Kasumi-1 (cell line): Measurements from ENCODE around the gene ZNF750.

Source experiments
- DNase-seq, 2 experiments: peaks; one replicate each; lab custom pipeline; 2025; lab: John Stamatoyannopoulos, UW

The ZNF750 gene

DNA sequence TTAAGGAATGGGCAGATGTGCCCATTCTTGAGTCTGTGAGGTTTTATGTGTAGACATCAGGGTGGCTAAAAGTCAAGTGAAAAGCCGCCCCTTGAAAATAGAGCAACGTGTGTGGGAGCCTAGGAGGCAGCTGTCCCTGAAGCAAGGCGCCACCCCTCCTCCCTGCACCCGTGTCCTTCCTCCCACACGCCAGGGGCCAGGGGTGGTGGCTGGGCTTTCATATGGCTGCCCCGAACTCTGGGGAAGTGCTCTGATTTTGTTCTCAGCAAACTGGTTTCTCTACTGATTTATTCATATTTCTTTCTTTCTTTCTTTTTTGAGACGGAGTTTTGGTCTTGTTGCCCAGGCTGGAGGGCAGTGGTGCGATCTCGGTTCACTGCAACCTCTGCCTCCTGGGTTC is 4.7 kb downstream of the ZNF750 start:
- peak; percentile 22 to 30 for DNase-seq

DNA sequence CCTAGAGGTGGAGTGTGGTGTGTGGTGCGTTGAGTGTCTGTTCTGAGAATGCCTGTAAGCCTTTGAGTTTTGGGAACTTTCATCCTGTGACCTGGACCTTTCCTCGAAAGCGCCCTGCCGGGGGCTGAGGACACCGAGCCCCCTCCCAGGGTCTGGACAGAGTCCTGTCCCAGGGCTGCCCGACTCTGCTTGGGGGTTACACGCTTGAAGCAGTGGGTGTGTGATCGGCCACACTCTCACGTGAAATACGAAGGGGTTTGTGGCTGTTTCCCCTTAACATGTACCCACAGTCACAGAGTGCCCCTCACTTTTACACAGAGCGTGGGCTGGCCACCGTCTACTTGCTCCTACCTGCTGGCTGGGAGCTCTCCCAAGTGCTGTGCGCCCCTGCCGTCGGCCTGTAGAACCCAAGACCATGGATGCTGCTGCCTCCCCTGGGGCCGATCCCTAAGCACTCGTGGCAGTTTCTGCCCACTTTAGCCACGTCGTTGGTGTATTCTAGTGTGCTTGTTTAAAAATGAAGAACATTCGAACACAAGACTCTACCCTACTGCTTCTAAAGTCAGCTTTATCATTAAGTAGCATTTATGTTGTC is 6.8 kb downstream of the ZNF750 start:
- no peak for DNase-seq

DNA sequence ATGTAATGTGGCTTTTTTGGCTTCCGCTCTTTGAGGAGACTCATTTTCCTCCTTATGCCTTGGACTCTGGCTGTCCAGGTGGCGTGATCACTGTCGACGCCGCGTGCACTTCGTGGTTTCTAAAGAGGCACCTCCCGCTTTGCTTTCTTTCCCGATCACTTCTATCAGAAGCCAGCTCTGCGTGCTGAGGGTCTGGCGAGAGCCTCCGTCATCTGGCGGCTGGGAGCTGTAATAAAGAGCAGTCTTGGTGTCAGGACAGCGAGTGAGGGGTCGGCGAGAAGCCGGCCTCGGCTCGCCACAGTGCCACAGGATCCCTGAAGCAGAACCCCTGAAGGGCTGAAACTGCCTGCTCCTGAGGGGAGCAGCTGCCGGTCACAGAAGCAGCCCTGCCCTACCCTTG is 7.4 kb downstream of the ZNF750 start:
- DNase-seq: no peak

DNA sequence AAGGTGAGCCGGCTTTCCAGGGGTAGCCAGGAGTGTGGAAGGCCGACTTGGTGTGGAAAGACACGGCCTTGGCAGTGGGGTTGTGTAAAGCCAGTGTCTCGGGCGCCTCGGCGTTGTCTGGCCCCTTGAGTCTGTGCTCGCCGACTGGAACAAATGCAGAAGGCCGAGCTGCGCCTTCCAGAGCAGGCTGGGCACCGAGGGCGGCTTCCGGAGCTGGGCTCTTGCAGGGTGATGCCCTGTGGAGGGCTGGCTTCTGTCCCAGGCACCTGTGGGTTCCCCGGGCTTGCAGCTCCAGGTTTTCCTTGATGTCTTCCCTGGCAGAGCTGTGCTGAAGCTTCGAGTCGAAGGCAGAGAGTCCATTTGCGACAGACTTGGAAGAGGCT is 8.0 kb downstream of the ZNF750 start:
- DNase-seq: no peak

DNA sequence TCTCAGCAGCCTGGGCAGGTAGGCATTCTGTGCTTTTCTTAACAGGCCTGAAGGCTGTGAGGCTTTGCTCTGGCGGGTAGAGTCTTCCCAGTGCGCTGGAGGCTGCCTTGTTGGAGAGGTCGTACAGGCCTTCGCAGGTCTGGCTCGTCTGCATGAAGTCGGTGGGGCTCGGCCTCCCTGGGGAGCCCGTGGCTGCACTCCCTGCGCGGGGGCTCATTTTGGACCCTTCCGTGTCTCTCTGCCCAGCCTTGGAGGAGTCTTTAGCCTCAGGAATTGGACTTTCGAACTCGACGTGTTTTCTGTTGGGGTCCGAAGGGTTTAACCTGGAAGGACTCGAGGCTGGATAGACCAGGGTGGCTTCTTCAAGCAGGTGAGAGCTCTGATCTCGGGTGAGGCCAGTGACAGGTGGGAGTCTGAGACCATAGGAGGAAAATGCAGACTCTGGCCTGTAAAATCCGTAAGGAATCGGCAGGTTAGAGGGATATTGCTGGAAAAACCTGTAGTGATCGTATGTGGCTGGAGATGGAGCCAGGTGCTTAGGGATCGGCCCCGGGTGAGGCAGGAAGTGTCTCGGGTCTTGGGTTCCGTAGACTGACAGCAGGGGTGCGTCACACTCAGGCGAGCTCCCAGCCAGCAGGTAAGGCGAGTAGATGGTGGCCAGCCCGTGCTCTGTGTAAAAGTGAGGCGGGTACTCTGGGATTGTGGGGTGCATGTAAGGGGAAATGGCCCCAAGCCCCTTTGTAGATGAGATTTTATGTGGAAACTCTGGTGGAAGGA is 8.6 kb downstream of the ZNF750 start:
- DNase-seq: no peak

DNA sequence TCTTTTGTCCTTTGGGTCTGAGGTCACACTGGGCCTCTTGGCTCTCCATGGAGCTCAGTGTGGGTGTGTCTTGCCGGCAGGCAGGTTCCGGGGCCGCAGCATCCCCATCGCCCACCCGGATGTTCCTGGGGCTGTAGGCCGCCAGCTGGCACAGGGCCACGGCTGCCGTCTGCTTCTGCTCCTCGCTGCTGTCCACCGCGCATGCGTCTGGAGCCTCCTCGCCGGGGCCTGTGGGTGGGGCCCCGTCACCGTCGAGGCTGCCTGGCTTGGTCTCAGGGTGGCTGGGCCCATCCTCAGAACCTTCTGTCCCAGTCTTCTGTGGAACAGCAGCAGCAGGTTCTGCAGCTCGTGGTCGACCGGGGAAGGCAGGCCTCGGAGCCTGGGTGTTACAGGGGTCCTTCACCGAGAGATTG is 9.6 kb downstream of the ZNF750 start:
- no peak for DNase-seq

DNA sequence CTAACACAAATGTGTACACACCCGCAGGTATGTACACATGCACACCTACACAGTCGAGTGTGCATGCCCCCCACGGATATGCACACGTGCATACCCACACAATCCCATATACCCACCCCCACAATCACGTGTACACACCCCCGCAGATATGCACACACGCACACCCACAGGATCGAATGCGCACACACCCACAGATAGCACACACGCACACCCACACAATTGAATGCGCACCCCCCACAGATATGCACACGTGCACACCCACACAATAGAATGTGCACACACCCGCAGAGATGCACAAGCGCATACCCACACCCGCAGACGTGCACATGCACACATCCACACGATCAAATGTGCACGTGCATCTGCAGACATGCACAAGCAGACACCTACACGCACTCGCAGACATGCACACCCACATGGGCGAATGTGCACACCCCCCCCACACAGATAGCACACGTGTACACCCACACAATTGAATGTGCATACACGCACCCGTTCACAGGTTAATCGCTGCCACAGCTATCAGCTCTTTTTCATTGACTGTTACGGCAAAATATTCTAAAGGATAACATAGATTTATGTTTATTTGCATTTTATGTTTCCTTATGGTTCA is 10.8 kb downstream of the ZNF750 start:
- no peak for DNase-seq

DNA sequence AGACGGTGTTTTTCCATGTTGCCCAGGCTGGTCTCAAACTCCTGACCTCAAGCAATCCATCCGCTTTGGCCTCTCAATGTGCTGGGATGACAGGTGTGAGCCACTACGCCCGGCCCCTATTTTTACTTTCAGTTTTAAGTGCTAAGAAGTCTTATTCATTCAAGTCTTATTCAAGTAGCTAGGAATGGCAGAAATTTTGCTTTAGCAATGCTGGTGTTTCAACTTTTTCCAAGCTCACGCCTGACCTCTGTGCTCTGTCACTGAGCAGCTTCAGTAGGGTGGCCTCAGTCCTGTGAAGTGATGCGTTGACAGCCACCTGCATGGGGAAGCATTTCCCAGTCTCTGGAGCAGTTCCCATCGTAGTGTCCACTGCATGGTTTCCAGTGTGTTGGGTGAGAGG is 12.9 kb downstream of the ZNF750 start:
- DNase-seq: no peak

DNA sequence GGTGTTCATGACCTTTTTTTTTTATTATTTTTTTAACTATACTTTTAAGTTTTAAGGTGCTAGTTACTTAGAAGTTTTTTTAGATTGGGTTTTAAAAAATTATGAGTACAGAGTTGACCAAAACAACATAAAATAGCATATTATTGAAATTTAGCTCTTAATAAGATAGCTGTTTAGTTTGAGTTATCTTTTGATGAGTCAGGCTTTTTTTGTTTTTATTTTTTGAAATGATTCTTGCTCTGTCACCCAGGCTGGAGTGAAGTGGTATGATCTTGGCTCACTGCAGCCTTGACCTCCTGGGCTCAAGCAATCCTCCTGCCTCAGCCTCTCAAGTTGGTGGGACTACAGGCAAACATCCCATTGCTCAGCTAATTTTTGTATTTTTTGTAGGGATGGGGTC is 13.6 kb downstream of the ZNF750 start:
- no peak for DNase-seq

DNA sequence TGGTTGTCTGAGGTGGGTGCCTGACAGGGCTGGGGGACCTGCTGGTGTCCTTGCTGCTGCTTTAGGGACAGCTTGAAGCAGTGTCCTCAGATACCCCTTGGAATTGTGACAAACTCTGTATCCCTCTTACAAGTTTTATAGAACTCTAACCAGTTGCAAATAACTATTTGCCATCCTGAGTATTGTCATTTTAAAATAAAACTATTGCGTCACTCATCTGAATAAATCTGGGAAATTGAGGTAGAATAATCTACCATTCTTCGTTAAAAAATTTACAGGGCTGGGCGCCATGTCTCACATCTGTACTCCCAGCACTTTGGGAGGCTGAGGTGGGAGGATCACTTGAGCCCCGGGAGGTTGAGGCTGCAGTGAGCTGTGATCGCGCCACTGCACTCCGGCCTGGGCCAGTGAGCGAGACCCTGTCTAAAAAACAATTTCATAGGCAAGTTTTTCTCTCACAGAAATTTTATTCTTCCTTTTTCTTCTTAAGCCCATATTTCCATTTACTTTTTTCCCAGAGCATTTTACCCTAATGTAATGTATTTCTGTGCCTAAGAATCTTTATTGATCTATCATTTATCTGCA is 14.2 kb downstream of the ZNF750 start:
- no peak for DNase-seq

DNA sequence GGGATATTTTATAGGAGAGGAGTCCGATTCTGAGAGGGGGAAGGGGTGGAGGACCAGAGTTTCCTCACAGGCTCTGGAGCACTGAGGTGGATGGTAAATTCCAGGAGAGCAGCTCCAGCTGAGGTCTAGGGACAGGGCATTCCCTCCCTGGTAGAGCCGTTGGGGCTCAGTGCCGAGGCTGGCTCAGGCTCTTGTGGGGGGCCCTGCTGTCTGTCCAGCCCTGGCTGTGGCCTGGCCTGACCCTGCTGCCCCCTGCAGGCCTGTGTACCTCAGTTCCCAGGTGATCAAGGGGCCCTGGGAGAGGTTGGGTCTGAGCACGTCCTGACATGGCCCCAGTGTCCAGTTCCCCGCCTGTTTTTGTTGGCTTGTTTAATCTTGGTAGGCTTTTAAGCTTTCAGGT is 16.8 kb downstream of the ZNF750 start:
- DNase-seq: no peak

DNA sequence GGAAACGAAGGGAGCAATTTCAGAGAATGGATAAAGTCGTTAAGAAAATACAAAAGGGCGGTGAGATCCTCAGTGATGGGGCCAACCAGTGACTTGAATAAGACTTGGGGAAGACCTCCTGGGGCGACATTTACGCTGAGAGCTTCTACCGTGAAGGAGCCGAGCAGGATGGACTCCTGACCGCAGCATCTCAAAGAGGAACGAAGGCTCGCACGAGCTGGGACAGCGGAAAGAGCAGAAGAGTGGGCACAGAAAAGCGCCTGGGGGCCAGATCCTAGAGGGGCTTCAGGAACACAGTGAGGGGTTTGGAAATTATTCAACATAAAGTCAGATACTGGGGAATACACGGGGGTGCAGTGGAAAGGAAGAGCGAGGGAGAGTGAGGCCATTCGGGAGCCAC is 17.5 kb downstream of the ZNF750 start:
- no peak for DNase-seq

DNA sequence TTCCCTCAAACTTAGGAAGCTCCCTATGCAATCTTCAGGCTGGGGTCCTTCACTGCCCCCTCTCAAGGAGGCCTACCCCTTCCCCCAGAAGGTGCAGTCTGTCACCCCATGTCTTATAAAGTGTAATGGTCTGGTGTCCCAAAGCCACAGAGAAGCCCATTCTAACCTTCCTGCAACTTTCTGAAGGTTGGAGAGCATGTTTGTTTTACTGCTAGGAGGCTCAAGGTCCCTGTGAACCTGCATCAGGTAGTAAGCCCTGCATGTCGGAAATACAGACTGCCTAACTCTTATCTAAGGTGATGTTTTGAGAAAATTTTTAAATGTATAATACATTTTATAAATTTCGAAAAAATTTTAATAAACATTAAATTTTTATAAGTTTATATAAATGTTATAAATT is 18.3 kb downstream of the ZNF750 start:
- no peak for DNase-seq

DNA sequence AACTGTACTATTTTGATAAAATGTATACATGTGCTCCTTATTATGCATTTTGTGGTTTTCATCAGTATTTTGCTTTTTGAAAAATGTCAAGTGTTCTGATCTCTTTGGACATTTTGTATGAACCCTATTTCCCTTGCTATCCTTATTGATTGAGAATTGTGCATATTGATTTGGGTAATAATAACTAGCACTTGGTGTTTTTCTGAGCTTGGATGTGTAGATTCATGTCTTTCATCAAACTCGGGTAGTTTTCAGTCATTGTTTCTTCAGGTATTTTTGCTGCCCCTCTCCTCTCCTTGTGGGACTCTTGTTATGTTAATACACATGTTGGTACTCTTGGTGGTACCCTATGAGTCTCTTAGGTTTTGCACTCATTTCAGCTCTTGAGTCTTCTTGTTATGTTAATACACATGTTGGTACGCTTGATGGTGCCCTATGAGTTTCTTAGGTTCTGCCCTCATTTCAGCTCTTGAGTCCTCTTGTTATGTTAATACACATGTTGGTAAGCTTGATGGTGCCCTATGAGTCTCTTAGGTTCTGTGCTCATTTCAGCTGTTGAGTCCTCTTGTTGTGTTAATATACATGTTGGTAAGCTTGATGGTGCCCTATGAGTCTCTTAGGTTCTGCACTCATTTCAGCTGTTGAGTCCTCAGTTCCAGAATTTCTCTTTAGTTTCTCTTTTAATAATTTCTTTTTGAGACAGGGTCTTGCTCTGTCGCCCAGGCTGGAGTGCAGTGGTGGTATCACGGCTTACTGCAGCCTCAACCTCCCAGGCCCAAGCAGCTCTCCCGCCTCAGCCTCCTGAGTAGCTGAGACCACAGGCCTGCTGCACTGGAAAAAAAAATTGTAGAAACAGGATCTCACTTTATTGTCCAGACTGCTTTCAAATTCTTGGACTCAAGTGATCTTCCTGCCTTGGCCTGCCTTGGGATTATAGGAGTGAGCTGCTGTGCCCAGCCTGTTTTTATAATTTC is 19.3 kb downstream of the ZNF750 start:
- DNase-seq: no peak

DNA sequence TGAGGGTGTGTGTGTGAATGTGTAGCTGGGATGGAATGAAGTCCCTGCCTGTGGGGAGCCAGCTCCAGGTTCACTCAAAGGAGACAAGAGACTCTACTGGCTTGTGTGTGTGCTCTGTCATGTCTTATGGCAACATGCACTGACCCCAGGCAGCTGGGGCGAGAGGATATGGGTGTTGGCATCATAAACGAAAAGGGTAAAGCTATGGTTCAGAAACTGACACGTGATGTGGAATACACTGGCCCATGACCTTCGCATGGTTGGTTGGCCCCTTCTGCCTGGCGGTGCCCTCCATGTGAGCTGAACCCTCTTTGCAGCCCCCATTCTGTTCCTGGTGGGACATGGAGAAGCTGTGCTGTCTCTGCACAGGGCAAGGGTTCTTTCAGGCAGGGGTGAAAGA is 21.9 kb downstream of the ZNF750 start:
- DNase-seq: no peak

DNA sequence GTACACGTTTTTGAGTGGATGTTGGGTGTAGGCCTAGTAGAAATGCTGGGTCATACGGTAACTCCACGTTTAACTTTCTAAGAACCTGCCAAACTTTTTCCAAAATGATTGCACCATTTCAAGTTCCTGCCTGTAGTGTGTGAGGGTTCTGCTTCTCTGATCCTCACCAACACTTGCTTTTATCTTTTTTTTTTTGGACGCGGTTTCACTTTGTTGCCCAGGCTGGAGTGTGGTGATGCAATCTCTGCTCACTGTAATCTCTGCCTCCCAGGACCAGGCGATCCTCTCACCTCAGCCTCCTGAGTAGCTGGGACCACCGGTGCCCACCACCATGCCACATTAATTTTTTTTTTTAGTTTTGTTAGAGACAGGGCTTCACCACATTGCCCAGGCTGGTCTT is 23.5 kb downstream of the ZNF750 start:
- no peak for DNase-seq

DNA sequence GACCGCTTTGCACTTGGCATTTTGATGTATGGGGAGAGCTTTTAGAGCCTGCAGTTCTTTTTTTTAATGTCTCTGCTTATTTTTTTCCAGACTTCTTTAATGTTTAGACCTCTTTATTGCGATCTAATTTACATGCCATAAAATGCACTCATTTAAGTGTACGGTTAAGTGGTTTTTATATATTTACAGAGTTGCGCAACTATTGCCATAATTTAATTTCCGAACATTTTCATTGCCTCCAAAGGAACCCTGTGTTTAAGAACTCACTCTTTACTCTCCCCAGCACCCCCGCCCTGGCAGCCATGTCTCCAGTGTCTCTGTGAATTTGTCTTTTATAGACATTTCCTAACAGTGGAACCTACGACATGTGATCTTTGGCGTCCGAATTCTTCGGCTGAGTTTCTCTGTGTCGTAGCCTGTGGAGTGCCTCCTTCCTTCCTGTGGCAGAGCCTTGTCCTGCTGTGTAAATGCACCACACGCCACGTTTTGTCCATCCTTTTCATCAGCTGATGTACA is 24.0 kb downstream of the ZNF750 start:
- DNase-seq: no peak

DNA sequence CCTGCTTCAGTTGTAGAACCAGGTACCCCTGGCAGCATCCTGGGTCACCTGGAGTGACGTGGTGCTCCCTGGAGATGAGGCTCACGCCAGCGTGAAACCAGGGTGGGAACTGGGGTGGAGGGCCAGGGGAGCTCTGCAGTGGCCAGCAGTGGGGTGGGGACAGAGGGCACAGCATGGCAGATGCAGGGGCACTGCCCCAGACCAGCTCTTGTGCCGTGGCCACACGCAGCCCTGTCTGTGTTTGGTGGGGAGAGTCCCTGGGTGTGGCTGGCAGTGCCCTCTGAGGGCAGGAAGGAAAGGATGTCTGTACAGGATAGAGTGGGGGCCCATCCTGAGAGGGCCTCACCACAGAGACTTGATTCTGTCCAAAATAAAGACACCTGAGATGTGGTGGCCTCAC is 24.5 kb downstream of the ZNF750 start:
- DNase-seq: no peak

DNA sequence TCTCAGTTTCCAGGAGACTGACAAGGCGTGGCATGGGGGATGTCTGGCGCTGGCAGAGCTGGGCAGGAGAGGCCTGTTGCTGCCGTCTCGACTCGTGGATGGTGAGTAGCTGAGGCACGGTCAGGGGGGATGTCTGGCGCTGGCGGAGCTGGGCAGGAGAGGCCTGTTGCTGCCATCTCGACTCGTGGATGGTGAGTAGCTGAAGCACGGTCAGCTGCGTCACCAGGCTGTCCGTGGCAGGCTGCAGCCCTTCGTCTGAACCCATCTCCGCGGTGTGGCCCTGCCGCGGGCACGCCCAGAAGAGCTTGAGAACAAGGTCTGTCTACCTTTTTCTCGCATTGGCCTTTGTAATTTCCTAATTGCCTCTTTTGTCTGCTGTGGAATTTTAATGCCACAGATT is 25.0 kb downstream of the ZNF750 start:
- no peak for DNase-seq

DNA sequence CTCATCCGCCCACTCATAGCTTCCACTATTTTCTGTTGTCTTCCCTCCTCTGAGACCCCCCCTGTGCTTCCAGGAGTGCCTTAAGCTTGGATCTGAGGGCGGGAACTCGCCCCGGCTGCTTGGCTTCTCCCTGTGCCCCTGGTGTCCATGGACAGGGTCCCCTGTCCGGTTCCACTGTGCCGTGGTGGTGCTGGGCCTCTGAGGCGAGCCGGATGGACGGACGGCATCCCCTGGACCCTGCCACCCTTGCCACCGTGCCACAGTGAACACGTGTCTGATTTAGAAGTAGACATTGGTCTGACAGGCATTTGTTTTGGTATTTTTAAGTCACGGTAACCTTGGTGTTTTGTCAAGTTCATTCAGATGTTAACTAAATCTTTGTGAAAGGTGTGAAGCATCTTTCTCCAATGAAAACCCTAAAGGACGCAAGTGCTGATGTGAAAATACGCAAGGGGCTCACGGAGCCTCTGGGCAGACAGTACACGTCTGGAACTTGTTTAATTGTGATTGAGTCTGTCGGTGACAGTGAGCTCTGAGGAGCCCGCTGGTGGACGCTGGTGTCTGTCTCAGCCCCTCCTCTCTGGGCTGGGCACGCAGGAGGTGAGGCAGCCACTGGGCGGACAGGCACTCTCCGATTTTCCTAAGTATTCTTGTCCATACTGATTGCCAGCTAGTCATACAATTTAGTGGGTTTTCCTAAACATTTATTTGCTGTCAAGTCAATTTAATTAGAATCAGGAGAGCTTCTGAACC is 26.3 kb downstream of the ZNF750 start:
- no peak for DNase-seq

DNA sequence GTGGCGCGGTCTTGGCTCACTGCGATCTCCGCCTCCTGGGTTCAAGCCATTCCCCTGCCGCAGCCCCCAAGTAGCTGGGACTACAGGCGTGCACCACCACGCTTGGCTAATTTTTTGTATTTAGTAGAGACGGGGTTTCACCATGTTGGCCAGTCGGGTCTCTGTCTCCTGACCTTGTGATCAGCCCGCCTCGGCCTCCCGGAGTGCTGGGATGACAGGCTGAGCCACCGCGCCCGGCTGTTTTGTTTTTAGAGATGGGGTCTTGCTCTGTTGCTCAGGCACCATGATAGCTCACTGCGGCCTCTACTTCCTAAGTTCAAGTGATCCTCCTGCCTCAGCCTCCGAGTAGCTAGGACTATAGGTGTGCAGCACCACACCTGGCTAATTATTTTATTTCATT is 27.2 kb downstream of the ZNF750 start:
- DNase-seq: no peak
